HepG2 (cell line): ENCODE results near the gene ZNF865. TPM values are rescaled to one million over a fixed set of nuclear protein-coding genes. Genes with fewer than 3 reads are reported as not detected.
A peak's percentile ranks its signal among the peaks of the same experiment; 100 is the strongest.

Experiments used
- AGO2 ChIP-seq: fragments of 200-400 bp; formaldehyde crosslinking; optimal IDR thresholded peaks from 2 replicates; pipeline ENCODE3; 2017; ENCODE audit warnings: mild to moderate bottlenecking, low read depth, low read length, moderate library complexity
- ATF4 ChIP-seq, 2 experiments: fragments of 450-650 bp in 1 of 2; sonication (generic) in 1 of 2; formaldehyde crosslinking; IDR thresholded peaks; 2 replicates each; pipeline versions ENCODE4 v1.5.0 to v1.8.0; 2020 to 2022; ENCODE audit warnings: mild to moderate bottlenecking in 1 of 2, missing genetic modification reagents in 1 of 2
- ATF5 ChIP-seq: sonication (generic); formaldehyde crosslinking; IDR thresholded peaks from 2 replicates; pipeline ENCODE4 v1.4.0; 2020; ENCODE audit warnings: mild to moderate bottlenecking, low read depth, missing genetic modification reagents
- CENPX ChIP-seq: sonication (generic); formaldehyde crosslinking; IDR thresholded peaks from 2 replicates; pipeline ENCODE4 v1.9.0; 2021; ENCODE audit warnings: mild to moderate bottlenecking, missing genetic modification reagents, moderate library complexity
- CSRNP2 ChIP-seq: sonication (generic); formaldehyde crosslinking; conservative IDR thresholded peaks from 2 replicates; pipeline ENCODE4 v1.8.0; 2022; ENCODE audit warnings: low read depth, missing genetic modification reagents
- FOSL1 ChIP-seq: sonication (generic); formaldehyde crosslinking; IDR thresholded peaks from 2 replicates; pipeline ENCODE4 v1.9.0; 2021; ENCODE audit warnings: missing genetic modification reagents, borderline replicate concordance
- GLMP ChIP-seq: sonication (generic); formaldehyde crosslinking; IDR thresholded peaks from 2 replicates; pipeline ENCODE4 v1.9.0; 2021; ENCODE audit warnings: missing genetic modification reagents, mild to moderate bottlenecking, borderline replicate concordance
- HNRNPLL ChIP-seq: fragments of 200-400 bp; formaldehyde crosslinking; IDR thresholded peaks from 2 replicates; pipeline ENCODE4 v1.6.1; 2017; ENCODE audit warnings: mild to moderate bottlenecking, low read depth, low read length; ENCODE audit not compliant: poor library complexity, severe bottlenecking
- NFKB2 ChIP-seq: sonication (generic); formaldehyde crosslinking; IDR thresholded peaks from 2 replicates; pipeline ENCODE4 v1.4.0; 2020; ENCODE audit warnings: missing genetic modification reagents, borderline replicate concordance
- REL ChIP-seq: sonication (generic); formaldehyde crosslinking; conservative IDR thresholded peaks from 2 replicates; pipeline ENCODE4 v1.8.0; 2022; ENCODE audit warnings: mild to moderate bottlenecking, missing genetic modification reagents, moderate library complexity
- SP2 ChIP-seq: sonication (generic); formaldehyde crosslinking; IDR thresholded peaks from 2 replicates; pipeline ENCODE4 v1.5.1; 2020; ENCODE audit warnings: mild to moderate bottlenecking, missing genetic modification reagents
- SUZ12 ChIP-seq: fragments of 150-350 bp; IDR thresholded peaks from 2 replicates; pipeline ENCODE4 v1.6.1; 2014; ENCODE audit warnings: low read depth, low read length
- TAF1 ChIP-seq: sonication (generic); formaldehyde crosslinking; IDR thresholded peaks from 2 replicates; pipeline ENCODE4 v1.4.0; 2020; ENCODE audit warnings: missing genetic modification reagents
- ZBTB37 ChIP-seq: sonication (generic); formaldehyde crosslinking; IDR thresholded peaks from 2 replicates; pipeline ENCODE4 v1.4.0; 2020; ENCODE audit warnings: mild to moderate bottlenecking, missing genetic modification reagents
- ZFX ChIP-seq: sonication (generic); formaldehyde crosslinking; IDR thresholded peaks from 2 replicates; pipeline ENCODE4 v1.4.0; 2020; ENCODE audit warnings: mild to moderate bottlenecking, low read depth, missing genetic modification reagents, moderate library complexity
- ZNF264 ChIP-seq: sonication (generic); formaldehyde crosslinking; IDR thresholded peaks from 2 replicates; pipeline ENCODE4 v1.4.0; 2020; ENCODE audit warnings: missing genetic modification reagents
- ZNF484 ChIP-seq: sonication (generic); formaldehyde crosslinking; IDR thresholded peaks from 2 replicates; pipeline ENCODE4 v1.5.1; 2020; ENCODE audit warnings: mild to moderate bottlenecking, low read depth, missing genetic modification reagents, borderline replicate concordance
- ZNF580 ChIP-seq: IDR thresholded peaks from 2 replicates; pipeline ENCODE4 v1.6.1; 2016; ENCODE audit warnings: low read depth, borderline replicate concordance
- ZNF629 ChIP-seq: sonication (generic); formaldehyde crosslinking; conservative IDR thresholded peaks from 2 replicates; pipeline ENCODE4 v1.5.0; 2020; ENCODE audit warnings: missing genetic modification reagents
- ZNF740 ChIP-seq: sonication (generic); formaldehyde crosslinking; IDR thresholded peaks from 2 replicates; pipeline ENCODE4 v1.4.0; 2020; ENCODE audit warnings: missing genetic modification reagents
- polyA plus RNA-seq, 8 experiments: library from polyadenylated mRNA; depleted of rRNA in 3 of 8; stranded (reverse) in 7 of 8; unstranded in 1 of 8; fragments of >200 nt; fragmentation: Illumina TruSeq in 4 of 8; extraction: Trizol in 4 of 8; gene quantifications; 2 replicates each; pipeline versions ENCODE4 v1.2.1 to v1.2.3, GENCODE V29; 2011 to 2016; ENCODE audit warnings: low read depth in 4 of 8, missing spikeins in 1 of 8, mixed read lengths in 1 of 8; ENCODE audit not compliant: insufficient read depth in 1 of 8
- total RNA-seq, 5 experiments: library from RNA; depleted of rRNA; stranded (reverse); fragments of >200 nt; fragmentation: Illumina TruSeq; extraction: Trizol; gene quantifications; 2 replicates each; pipeline ENCODE4 v1.2.3, GENCODE V29; 2016; ENCODE audit warnings: low read depth in 1 of 5

Gene ZNF865
- total and polyA plus RNA-seq, 2 of the 13 experiments (the other 11 are each of a cell fraction or from before 2014, with no cell fraction given) = 0.93 to 1.0 TPM

GRCh38 chr19:55654868-55655647 lies 49.6 kb downstream of the ZNF865 start, which contains the start of gene U2AF2 (continued):
- TF ChIP-seq CSRNP2 = no peak
- peak; percentile 96; the same call in 1 of the 2 replicates for TF ChIP-seq ZNF740
- TF ChIP-seq NFKB2 (CRISPR knock-in tag) = peak; percentile 54; the same call in 1 of the 2 replicates
- TF ChIP-seq ZBTB37 (CRISPR knock-in tag) = no peak
- no peak for TF ChIP-seq ZNF484 (CRISPR knock-in tag)
- TF ChIP-seq ATF5 (CRISPR knock-in tag) = no peak
- peak; percentile 67; the same call in 1 of the 2 replicates for TF ChIP-seq ZFX (CRISPR knock-in tag)
- TF ChIP-seq ZNF264 (CRISPR knock-in tag) = no peak
- TF ChIP-seq REL (CRISPR knock-in tag) = no peak; the same call in 1 of the 2 replicates
- TF ChIP-seq ZNF629 (CRISPR knock-in tag) = no peak
- no peak for TF ChIP-seq ZNF580 (CRISPR knock-in tag)
- peak; percentile 97 for TF ChIP-seq AGO2
- TF ChIP-seq TAF1 = peak; percentile 70
- TF ChIP-seq GLMP (CRISPR knock-in tag) = no peak
- TF ChIP-seq ATF4 (CRISPR knock-in tag; IDR thresholded peaks at IDR 0.05) = 0 out of 4 replicates have a peak, but pooled peaks of 1 of the 2 experiments have one; percentile 16
- TF ChIP-seq HNRNPLL = peak; percentile 31
- no peak for TF ChIP-seq SUZ12
- TF ChIP-seq SP2 (CRISPR knock-in tag) = 0 out of 2 replicates have a peak, but pooled peaks have one; percentile 46
- no peak for TF ChIP-seq FOSL1 (CRISPR knock-in tag)
- TF ChIP-seq CENPX (CRISPR knock-in tag) = no peak
